Left hindlimb (tissue), 1 donor: ENCODE measurements around the gene CPLANE2.

Experiments
- DNase-seq: peaks from one replicate; pipeline ENCODE4 v3.0.0-alpha.2; 2018

CPLANE2 gene

DNA sequence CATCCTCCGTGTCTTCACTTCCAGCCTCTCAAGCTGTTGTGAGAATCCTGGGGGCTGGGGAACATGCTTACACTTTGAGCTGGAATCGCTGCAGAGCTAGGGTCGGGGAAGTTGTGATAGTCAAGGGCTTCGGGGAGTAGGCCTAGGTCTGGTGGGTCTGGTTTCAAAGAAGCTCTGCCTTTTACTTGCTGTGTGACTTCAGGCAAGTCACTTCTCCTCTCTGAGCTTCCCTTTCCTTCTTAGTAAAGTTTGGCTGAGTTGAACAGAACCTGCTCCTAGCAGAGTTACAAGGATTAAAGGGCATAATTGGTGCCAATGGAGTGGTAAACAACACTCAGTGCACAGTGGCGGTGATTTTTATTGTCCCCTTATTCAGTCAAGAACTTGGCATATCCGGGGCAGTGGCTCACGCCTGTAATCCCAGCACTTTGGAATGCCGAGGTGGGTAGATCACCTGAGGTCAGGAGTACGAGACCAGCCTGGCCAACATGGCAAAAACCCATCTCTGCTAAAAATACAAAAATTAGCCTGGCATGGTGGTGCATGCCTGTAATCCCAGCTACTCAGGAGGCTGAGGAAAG, 50.2 kb downstream of the CPLANE2 start:
- DNase-seq = no peak

DNA sequence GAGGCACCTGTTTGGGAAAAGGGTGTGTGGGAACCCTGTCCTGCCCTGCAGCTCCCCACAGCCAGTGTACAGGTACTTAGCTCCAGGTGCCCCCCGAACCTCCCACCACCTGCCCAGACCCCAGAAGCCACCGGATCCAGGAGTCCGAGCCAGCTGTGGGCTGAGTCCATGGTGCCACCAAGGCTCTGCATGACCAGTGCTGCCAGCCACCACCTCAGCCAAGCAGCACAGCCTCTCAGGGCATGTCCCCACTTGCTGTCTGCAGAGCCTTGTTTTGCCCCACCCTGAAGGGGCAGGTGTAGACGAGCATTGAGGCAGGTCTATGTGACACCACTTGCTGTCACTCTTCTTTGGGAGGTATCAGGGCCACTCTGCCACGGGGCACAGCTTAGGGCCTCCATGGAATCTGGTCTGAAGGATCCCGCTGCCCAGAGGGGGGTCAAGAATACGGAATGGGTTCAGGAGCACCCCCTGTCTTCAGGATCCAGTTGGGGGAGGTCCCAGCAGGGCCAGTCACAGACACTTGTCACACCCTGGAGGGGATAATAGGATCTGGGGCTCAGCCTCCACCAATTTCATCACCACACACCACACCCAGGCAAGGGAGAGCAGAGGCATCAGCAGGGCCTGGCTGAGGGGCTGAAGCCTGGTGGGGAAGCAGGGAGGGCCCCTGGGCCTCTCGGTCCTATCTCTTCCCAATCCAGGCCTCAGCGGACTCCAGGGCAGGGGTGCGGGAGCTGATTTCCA, 52.3 kb downstream of the CPLANE2 start:
- DNase-seq = no peak

DNA sequence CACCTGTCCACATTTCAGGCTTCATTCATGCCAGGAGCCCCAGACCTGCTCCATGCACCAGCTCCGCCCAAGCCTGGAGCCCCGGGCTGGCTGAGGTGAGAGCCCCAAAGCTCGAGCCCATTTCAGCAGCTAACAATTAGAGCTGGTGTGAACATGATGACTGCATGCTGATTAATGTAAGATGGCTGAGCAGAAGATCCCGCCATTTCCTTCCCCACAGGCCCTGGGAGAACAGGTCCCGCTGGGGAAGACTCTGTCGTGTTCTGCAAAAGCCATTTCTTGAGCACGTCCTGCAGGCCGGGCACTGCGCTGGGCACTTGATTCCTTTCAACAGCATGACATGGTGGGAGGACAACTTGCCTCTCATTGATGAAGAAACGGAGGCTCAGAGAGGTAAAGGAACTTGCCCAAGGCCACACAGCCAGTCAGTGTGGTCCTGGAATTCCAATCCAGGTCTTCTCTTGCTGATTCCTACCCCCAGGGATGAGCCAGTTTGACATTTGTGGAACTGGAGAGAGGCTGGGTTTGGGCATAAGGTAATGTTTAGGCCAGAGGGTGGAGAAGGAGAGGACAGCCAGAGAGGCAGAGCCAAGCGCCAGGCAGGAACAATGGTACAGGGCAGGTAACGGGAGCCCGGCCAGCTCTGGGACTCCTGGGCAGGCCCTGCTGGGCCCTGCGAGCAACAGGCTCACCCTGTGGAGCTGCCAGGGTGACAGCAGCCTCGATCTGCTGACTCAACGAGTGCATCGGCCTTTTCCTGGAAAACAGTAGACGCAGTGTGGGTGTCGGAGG, 53.0 kb downstream of the CPLANE2 start:
- DNase-seq = no peak

DNA sequence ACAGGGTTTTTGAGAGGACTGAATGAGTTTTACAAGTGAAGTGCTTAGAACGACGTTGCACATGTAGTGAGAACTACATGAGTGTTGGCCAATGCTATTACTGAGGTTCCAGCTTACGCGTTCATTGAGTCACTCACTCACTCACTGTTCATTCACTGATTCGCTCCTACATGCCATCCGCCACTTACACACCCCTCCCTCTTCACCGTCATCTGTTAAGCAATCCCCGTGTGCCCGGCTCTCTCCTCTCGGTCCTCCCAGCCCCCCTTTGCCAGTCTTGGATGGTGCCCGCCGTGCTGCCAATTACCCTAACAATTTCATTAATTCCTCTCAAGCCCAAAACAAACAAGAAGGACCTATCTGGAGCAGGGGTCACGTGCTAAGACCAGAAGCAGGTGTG, 53.8 kb downstream of the CPLANE2 start:
- DNase-seq = no peak

DNA sequence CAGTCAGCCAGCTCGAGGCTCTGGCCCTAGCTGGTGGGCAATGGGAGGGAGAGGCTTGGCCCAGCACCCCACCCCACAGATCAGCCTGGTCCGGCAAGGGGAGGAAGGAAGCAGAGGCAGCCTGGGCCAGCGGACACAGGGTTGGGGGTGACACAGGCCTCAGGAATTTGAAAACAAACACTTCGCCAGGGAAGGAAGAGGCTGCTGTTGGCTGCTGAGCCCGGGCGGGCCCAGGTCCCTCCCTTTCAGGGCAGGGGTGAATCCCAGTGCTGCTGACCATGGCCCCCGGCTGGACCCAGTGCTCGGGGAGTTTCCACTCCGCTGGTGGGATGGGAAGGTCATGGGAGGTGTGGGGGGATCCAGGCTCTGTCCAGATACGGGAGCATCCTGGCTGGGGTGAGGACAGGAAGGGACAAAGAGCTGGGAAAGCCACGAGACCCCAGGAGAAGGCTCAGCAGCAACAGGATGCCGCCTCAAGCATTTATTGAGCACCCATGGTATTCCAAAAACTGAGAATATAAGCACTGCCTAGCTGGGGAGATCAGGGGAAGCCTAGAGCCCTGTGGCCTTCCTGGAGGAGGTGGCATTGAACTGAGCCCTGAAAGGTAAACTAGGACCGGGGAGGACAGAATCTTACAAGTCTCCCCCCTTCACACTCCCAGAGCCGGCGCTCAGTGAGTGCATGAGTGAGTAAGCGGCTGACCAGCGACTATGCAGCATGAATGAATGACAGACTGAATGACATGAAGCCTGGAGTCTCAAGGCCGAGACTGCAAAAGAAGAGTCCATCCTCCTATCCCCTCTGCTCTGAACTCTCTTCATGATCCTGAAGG, 54.9 kb downstream of the CPLANE2 start:
- DNase-seq = peak; percentile 86
